Endothelial cell of umbilical vein (primary cell): Measurements from ENCODE around the gene MITF. TPM values are rescaled to one million over a fixed set of nuclear protein-coding genes. Genes with fewer than 3 reads are reported as not detected.

Experiments
- BruUV-seq: library from RNA; stranded (reverse); fragments of 400-500 nt; replicated peaks from 2 replicates; lab custom pipeline; 2021; lab: Mats Ljungman, UMichigan
- CTCF ChIA-PET: fragments of 300-600, 350-600 bp; sonication (Branson Sonifier 250); formaldehyde crosslinking; loops from one replicate; lab custom pipeline; 2021; ENCODE audit warnings: antibody characterized with exemption, inconsistent platforms; lab: Charles Lee
- POLR2A ChIA-PET: fragments of 300-600, 350-600 bp; sonication (Branson Sonifier 250); formaldehyde crosslinking; loops from one replicate; lab custom pipeline; 2021; ENCODE audit warnings: antibody characterized with exemption, inconsistent platforms; lab: Charles Lee
- DNase-seq: peaks from one replicate; pipeline ENCODE4 v3.0.0-alpha.2; 2011; ENCODE audit warnings: low read depth, low spot score
- FAIRE-seq: peaks from 2 replicates; lab custom pipeline; 2011; peaks lifted over from hg19 to GRCh38; lab: Jason Lieb, UNC
- H2AFZ ChIP-seq: 2 replicates; pipeline ENCODE4 v1.6.0; 2012; ENCODE audit warnings: low read depth, low read length, control low read depth, inconsistent platforms
- H3K27ac ChIP-seq: 2 replicates; pipeline ENCODE4 v1.5.1; 2011; ENCODE audit warnings: low read depth, mild to moderate bottlenecking, control low read depth, low read length, moderate library complexity; ENCODE audit not compliant: insufficient read depth
- H3K27me3 ChIP-seq, 2 experiments: 2 replicates each; pipeline versions ENCODE4 v1.6.0 to v1.6.1; 2011; ENCODE audit warnings: low read length in 2 of 2, mixed read lengths in 1 of 2; ENCODE audit not compliant: control insufficient read depth in 2 of 2, insufficient read depth in 2 of 2
- H3K36me3 ChIP-seq, 2 experiments: 2 replicates in 1 of 2; 3 replicates in 1 of 2; pipeline ENCODE4 v1.5.1; 2011; ENCODE audit warnings: low read length in 2 of 2, mild to moderate bottlenecking in 1 of 2, moderate library complexity in 1 of 2; ENCODE audit not compliant: control insufficient read depth in 2 of 2, insufficient read depth in 2 of 2; ENCODE audit errors: extremely low read depth in 1 of 2
- H3K4me1 ChIP-seq: 3 replicates; pipeline ENCODE4 v1.5.1; 2011; ENCODE audit warnings: mild to moderate bottlenecking, low read length; ENCODE audit not compliant: control insufficient read depth, insufficient read depth; ENCODE audit errors: extremely low read depth
- H3K4me2 ChIP-seq: 2 replicates; pipeline ENCODE4 v1.6.1; 2011; ENCODE audit warnings: low read length, control low read depth, mixed read lengths; ENCODE audit not compliant: insufficient read depth
- H3K4me3 ChIP-seq, 3 experiments: fragments of 200-600 bp in 1 of 3; sonication (generic), shearing (Covaris generic) in 1 of 3; replicated peaks in 1 of 3; 2 replicates each; pipeline ENCODE4 v1.5.1; 2011 to 2016; ENCODE audit warnings: control low read depth in 3 of 3, low read length in 3 of 3, mild to moderate bottlenecking in 2 of 3, inconsistent platforms in 1 of 3, low read depth in 1 of 3, moderate library complexity in 1 of 3; ENCODE audit not compliant: insufficient read depth in 1 of 3
- H3K79me2 ChIP-seq: 2 replicates; pipeline ENCODE4 v1.6.0; 2012; ENCODE audit warnings: low read length, inconsistent platforms; ENCODE audit not compliant: control insufficient read depth, insufficient read depth
- H3K9ac ChIP-seq: replicated peaks from 2 replicates; pipeline ENCODE3; 2011; ENCODE audit warnings: low read length, control low read depth; ENCODE audit not compliant: insufficient read depth; ENCODE audit errors: extremely low read depth
- H3K9me1 ChIP-seq: replicated peaks from 3 replicates; pipeline ENCODE4 v1.6.0; 2011; ENCODE audit warnings: mild to moderate bottlenecking, low read length; ENCODE audit not compliant: control insufficient read depth, insufficient read depth; ENCODE audit errors: extremely low read depth
- H3K9me3 ChIP-seq: replicated peaks from 2 replicates; pipeline ENCODE4 v1.5.1; 2012; ENCODE audit warnings: low read length, inconsistent platforms; ENCODE audit not compliant: control insufficient read depth, insufficient read depth
- H4K20me1 ChIP-seq: replicated peaks from 2 replicates; pipeline ENCODE3; 2011; ENCODE audit warnings: mild to moderate bottlenecking, low read length; ENCODE audit not compliant: control insufficient read depth, insufficient read depth; ENCODE audit errors: extremely low read depth
- CTCF ChIP-seq, 2 donors: IDR thresholded peaks; 1 replicate in 1 of 2; 2 replicates in 1 of 2; pipeline ENCODE4 v1.5.1; 2011; ENCODE audit warnings: low read length in 2 of 2, mild to moderate bottlenecking in 2 of 2, moderate library complexity in 2 of 2, control low read depth in 1 of 2, inconsistent platforms in 1 of 2, low read depth in 1 of 2; ENCODE audit not compliant: insufficient read depth in 1 of 2; ENCODE audit errors: extremely low read depth in 1 of 2
- EZH2 ChIP-seq: IDR thresholded peaks from 2 replicates; pipeline ENCODE4 v1.6.1; 2012; ENCODE audit warnings: borderline replicate concordance, low read depth, mild to moderate bottlenecking, moderate library complexity, low read length, inconsistent platforms; ENCODE audit not compliant: severe bottlenecking
- FOS ChIP-seq: IDR thresholded peaks from 2 replicates; pipeline ENCODE4 v1.6.1; 2011; ENCODE audit warnings: mild to moderate bottlenecking, low read length, moderate library complexity, borderline replicate concordance; ENCODE audit not compliant: insufficient read depth
- GATA2 ChIP-seq: IDR thresholded peaks from 2 replicates; pipeline ENCODE4 v1.7.0; 2011; ENCODE audit warnings: low read depth, mild to moderate bottlenecking, moderate library complexity, mixed read lengths, low read length; ENCODE audit not compliant: insufficient read length, insufficient read depth
- JUN ChIP-seq: IDR thresholded peaks from 2 replicates; pipeline ENCODE4 v1.6.1; 2011; ENCODE audit warnings: borderline replicate concordance, low read depth; ENCODE audit not compliant: insufficient read length, insufficient read depth
- MAX ChIP-seq: IDR thresholded peaks from 2 replicates; pipeline ENCODE4 v1.6.1; 2011; ENCODE audit not compliant: insufficient read depth, insufficient read length
- MYC ChIP-seq: IDR thresholded peaks from one replicate; pipeline ENCODE4 v1.6.1; 2011; ENCODE audit warnings: mild to moderate bottlenecking, low read depth, low read length
- POLR2A ChIP-seq: IDR thresholded peaks from 2 replicates; pipeline ENCODE4 v1.6.1; 2012; ENCODE audit warnings: low read depth, mild to moderate bottlenecking, control low read depth, low read length
- POLR2AphosphoS5 ChIP-seq: IDR thresholded peaks from 2 replicates; pipeline ENCODE4 v1.6.1; 2012; ENCODE audit warnings: low read depth, mild to moderate bottlenecking, control low read depth, low read length, moderate library complexity; ENCODE audit not compliant: insufficient read depth
- dilution Hi-C: fragments of 300-500 bp; cut with MboI; formaldehyde crosslinking; loops from one replicate; pipeline ENCODE4 v1.15.0; 2019; ENCODE audit warnings: low sequenced_read_pairs; ENCODE audit not compliant: extremely low pct_ligation_motif_present
- intact Hi-C: fragments of 100-400 bp; cut with micrococcal nuclease; formaldehyde crosslinking; loops from one replicate; pipeline ENCODE4 v1.10.0; 2022
- polyA plus RNA-seq, 4 experiments: library from polyadenylated mRNA; depleted of rRNA in 3 of 4; stranded (reverse) in 3 of 4; unstranded in 1 of 4; fragments of >200 nt; gene quantifications; 2 replicates each; pipeline versions ENCODE4 v1.2.1 to v1.2.3, GENCODE V29; 2011 to 2012; ENCODE audit warnings: missing spikeins in 1 of 4
- total RNA-seq: library from RNA; stranded (reverse); gene quantifications from 2 replicates; pipeline ENCODE4 v1.2.3, GENCODE V29; 2021

Gene MITF
- total and polyA plus RNA-seq, 2 donors (not counting 3 experiments of a cell fraction or from before 2014, with no cell fraction given) = 1.6 to 2.5 TPM

GRCh38 chr3:69876073-69876472 is 136.8 kb downstream of the MITF start:
- H3K9ac ChIP-seq = no peak overlapping the region
- FAIRE-seq (no peak), DNase-seq (no peak)
- no peaks in the 10 kb centered on the region for H3K9me3 ChIP-seq
- H3K4me1 ChIP-seq = no peaks in the 10 kb centered on the region
- H4K20me1 ChIP-seq = no peaks in the 10 kb centered on the region
- no peaks in the 10 kb centered on the region for H3K9me1 ChIP-seq
- intact Hi-C loops (no loop called here), dilution Hi-C loops (no loop called here)
- H3K36me3 ChIP-seq = no peaks in the 10 kb centered on the region
- H3K27ac ChIP-seq = no peak overlapping the region
- no peaks in the 10 kb centered on the region for H3K27me3 ChIP-seq
- no peaks in the 10 kb centered on the region for H3K79me2 ChIP-seq
- H3K4me2 ChIP-seq = no peak overlapping the region
- no TSS peak for BruUV-seq
- H2AFZ ChIP-seq = no peak overlapping the region
- TF ChIP-seq POLR2AphosphoS5 (no peak), MYC (no peak), EZH2 (no peak), MAX (no peak), CTCF (IDR thresholded peaks at IDR 0.05; ENCODE audit: extremely low read depth in 1 of 2, insufficient read depth in 1 of 2, low read depth in 1 of 2, low read length in 2 of 2) (no peak), FOS (no peak), JUN (no peak), POLR2A (no peak), GATA2 (no peak)
- CTCF ChIA-PET = interaction anchor here (0.6 to 1.0 kb wide), 2 partner anchors 21 to 27 kb away, joined by 3 read pairs; no protein-coding TSS in a partner anchor
- no peak overlapping the region for H3K4me3 ChIP-seq
- POLR2A ChIA-PET = no interaction called here
